Fibroblast of lung (primary cell): Measurements from ENCODE around the gene ARHGAP10. TPM values are rescaled to one million over a fixed set of nuclear protein-coding genes. Genes with fewer than 3 reads are reported as not detected.

Source experiments
- DNase-seq, 2 donors: peaks; one replicate each; pipeline versions ENCODE4 v3.0.0 to v3.0.0-alpha.2; 2010; ENCODE audit warnings: low read depth in 2 of 2
- H2AFZ ChIP-seq: 2 replicates; pipeline ENCODE4 v1.5.1; 2012; ENCODE audit warnings: low read length, control low read depth, inconsistent platforms
- H3K27ac ChIP-seq: 2 replicates; pipeline ENCODE4 v1.5.1; 2011; ENCODE audit warnings: low read length, control low read depth; ENCODE audit not compliant: insufficient read depth
- H3K27me3 ChIP-seq: 2 replicates; pipeline ENCODE4 v1.5.1; 2011; ENCODE audit warnings: mild to moderate bottlenecking, low read length; ENCODE audit not compliant: control insufficient read depth, insufficient read depth
- H3K36me3 ChIP-seq: 2 replicates; pipeline ENCODE4 v1.5.1; 2011; ENCODE audit warnings: low read length; ENCODE audit not compliant: control insufficient read depth, insufficient read depth
- H3K4me1 ChIP-seq: 2 replicates; pipeline ENCODE4 v1.5.1; 2011; ENCODE audit warnings: low read length; ENCODE audit not compliant: control insufficient read depth, insufficient read depth; ENCODE audit errors: extremely low read depth
- H3K4me2 ChIP-seq: 2 replicates; pipeline ENCODE4 v1.5.1; 2011; ENCODE audit warnings: low read length, control low read depth; ENCODE audit not compliant: insufficient read depth; ENCODE audit errors: extremely low read depth
- H3K4me3 ChIP-seq, 4 experiments: fragments of 200-600 bp in 1 of 4; sonication (generic) in 1 of 4; replicated peaks in 1 of 4; 2 replicates each; pipeline ENCODE4 v1.5.1; 2011 to 2016; ENCODE audit warnings: low read length in 4 of 4, low read depth in 3 of 4, mild to moderate bottlenecking in 3 of 4, control low read depth in 2 of 4, inconsistent platforms in 1 of 4, mixed read lengths in 1 of 4; ENCODE audit not compliant: insufficient read depth in 1 of 4; ENCODE audit errors: control extremely low read depth in 1 of 4
- H3K79me2 ChIP-seq: 2 replicates; pipeline ENCODE4 v1.5.1; 2012; ENCODE audit warnings: mild to moderate bottlenecking, low read length, inconsistent platforms; ENCODE audit not compliant: control insufficient read depth, insufficient read depth
- H3K9ac ChIP-seq: 2 replicates; pipeline ENCODE4 v1.5.1; 2011; ENCODE audit warnings: mild to moderate bottlenecking, low read length, control low read depth; ENCODE audit not compliant: insufficient read depth
- H3K9me3 ChIP-seq: 2 replicates; pipeline ENCODE4 v1.5.1; 2012; ENCODE audit warnings: low read depth, low read length; ENCODE audit not compliant: control insufficient read depth, insufficient read depth
- H4K20me1 ChIP-seq: 2 replicates; pipeline ENCODE4 v1.5.1; 2011; ENCODE audit warnings: low read length; ENCODE audit not compliant: control insufficient read depth, insufficient read depth; ENCODE audit errors: extremely low read depth
- CTCF ChIP-seq, 2 donors: IDR thresholded peaks in 1 of 2; conservative IDR thresholded peaks in 1 of 2; 1 replicate in 1 of 2; 2 replicates in 1 of 2; pipeline ENCODE4 v1.5.1; 2011 to 2012; ENCODE audit warnings: low read length in 2 of 2, control low read depth in 1 of 2, inconsistent platforms in 1 of 2, low read depth in 1 of 2, mild to moderate bottlenecking in 1 of 2
- EZH2 ChIP-seq: IDR thresholded peaks from 2 replicates; pipeline ENCODE4 v1.5.1; 2012; ENCODE audit warnings: low read length, control low read depth, mild to moderate bottlenecking; ENCODE audit errors: missing control alignments
- polyA plus RNA-seq, 2 donors: library from polyadenylated mRNA; depleted of rRNA in 1 of 2; stranded (reverse) in 1 of 2; unstranded in 1 of 2; fragments of >200 nt; gene quantifications; 2 replicates each; pipeline ENCODE4 v1.2.1, GENCODE V29; 2011 to 2012; ENCODE audit warnings: missing spikeins in 1 of 2
- total RNA-seq: library from RNA; depleted of rRNA; stranded (reverse); fragments of >200 nt; gene quantifications from 2 replicates; pipeline ENCODE4 v1.2.1, GENCODE V29; 2014

Gene ARHGAP10
- total and polyA plus RNA-seq, 2 donors (not counting 1 experiment from before 2014, with no cell fraction given), result 21.6 to 35.8 TPM

DNA sequence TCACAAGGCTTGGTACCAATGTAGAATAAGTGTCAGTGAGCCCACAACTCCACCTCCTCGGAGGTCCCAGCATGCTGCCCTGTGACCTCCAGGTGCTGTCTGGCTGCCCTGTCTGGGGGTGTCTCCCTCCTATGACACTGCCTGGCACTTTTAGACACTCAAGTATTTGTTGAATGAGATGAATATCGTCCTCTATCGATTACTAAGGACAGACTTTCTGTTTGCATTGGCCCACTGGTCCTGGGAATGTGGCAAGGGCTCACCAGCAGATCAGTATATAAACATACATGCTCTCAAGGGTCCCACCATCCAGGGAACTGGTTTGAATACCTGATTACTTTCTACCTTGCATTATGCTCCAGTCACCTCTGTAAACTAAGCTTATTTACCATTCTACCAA is 377.3 kb downstream of the ARHGAP10 start:
- TF ChIP-seq CTCF (conservative IDR thresholded peaks at IDR 0.05 in 1 of 2, IDR thresholded peaks at IDR 0.05 in 1 of 2; ENCODE audit: low read depth in 1 of 2, low read length in 2 of 2), result no peak
- no peak for TF ChIP-seq EZH2
- Histone ChIP-seq H3K27me3 (no peaks in the 10 kb centered on the region), H3K9ac (no peak overlapping the region), H3K9me3 (no peaks in the 10 kb centered on the region), H3K79me2 (no peaks in the 10 kb centered on the region), H3K4me3 (no peak overlapping the region), H3K36me3 (peaks cover 3% of the 10 kb centered on the region), H3K4me2 (no peak overlapping the region), H4K20me1 (no peaks in the 10 kb centered on the region), H3K4me1 (no peaks in the 10 kb centered on the region), H2AFZ (no peak overlapping the region), H3K27ac (no peak overlapping the region)
- no peak for DNase-seq

GRCh38 chr4:148110169-148110568 is 378.3 kb downstream of the ARHGAP10 start:
- H3K79me2 ChIP-seq, result no peaks in the 10 kb centered on the region
- H3K27me3 ChIP-seq, result no peaks in the 10 kb centered on the region
- H3K4me1 ChIP-seq, result no peaks in the 10 kb centered on the region
- H3K4me2 ChIP-seq, result no peak overlapping the region
- H3K36me3 ChIP-seq, result peaks cover 3% of the 10 kb centered on the region
- no peak overlapping the region for H3K9ac ChIP-seq
- H3K9me3 ChIP-seq, result no peaks in the 10 kb centered on the region
- no peak for DNase-seq
- no peak overlapping the region for H3K27ac ChIP-seq
- H2AFZ ChIP-seq, result no peak overlapping the region
- no peak for TF ChIP-seq EZH2
- no peak for TF ChIP-seq CTCF (conservative IDR thresholded peaks at IDR 0.05 in 1 of 2, IDR thresholded peaks at IDR 0.05 in 1 of 2; ENCODE audit: low read depth in 1 of 2, low read length in 2 of 2)
- no peaks in the 10 kb centered on the region for H4K20me1 ChIP-seq
- H3K4me3 ChIP-seq, result no peak overlapping the region

- Histone ChIP-seq H3K36me3 (peaks cover 3% of the 10 kb centered on the region), H2AFZ (no peak overlapping the region), H3K9me3 (no peaks in the 10 kb centered on the region), H3K9ac (no peak overlapping the region), H3K4me1 (peaks cover 2% of the 10 kb centered on the region), H3K27me3 (no peaks in the 10 kb centered on the region), H3K79me2 (no peaks in the 10 kb centered on the region), H3K4me2 (no peak overlapping the region), H3K27ac (no peak overlapping the region), H3K4me3 (no peak overlapping the region), H4K20me1 (no peaks in the 10 kb centered on the region)
- TF ChIP-seq CTCF (conservative IDR thresholded peaks at IDR 0.05 in 1 of 2, IDR thresholded peaks at IDR 0.05 in 1 of 2; ENCODE audit: low read depth in 1 of 2, low read length in 2 of 2), result no peak
- no peak for TF ChIP-seq EZH2
- peak; percentile 45 to 95 for DNase-seq
Measured at GRCh38 chr4:148112231-148112982, 380.5 kb downstream of the ARHGAP10 start.
